Subcutaneous abdominal adipose tissue (tissue), 5 donors: ENCODE measurements around the gene PABPN1L.
"Not testable (repeated sequence)": the region's sequence is repeated elsewhere in the genome, so short reads cannot be mapped to it uniquely, and the experiment has no call there.

Experiments
- H3K27ac ChIP-seq: one replicate; pipeline ENCODE4 v1.7.0; 2013; ENCODE audit warnings: low read depth, mild to moderate bottlenecking, inconsistent platforms, low read length, moderate library complexity
- H3K27me3 ChIP-seq, 5 donors: one replicate each; pipeline ENCODE4 v1.7.0; 2013; ENCODE audit warnings: low read length in 5 of 5, inconsistent platforms in 1 of 5; ENCODE audit not compliant: control insufficient read depth in 5 of 5, insufficient read depth in 4 of 5
- H3K36me3 ChIP-seq, 5 donors: one replicate each; pipeline ENCODE4 v1.7.0; 2013; ENCODE audit warnings: low read length in 5 of 5; ENCODE audit not compliant: control insufficient read depth in 5 of 5, insufficient read depth in 5 of 5
- H3K4me1 ChIP-seq, 5 donors: one replicate each; pipeline ENCODE4 v1.7.0; 2013; ENCODE audit warnings: low read length in 5 of 5, mild to moderate bottlenecking in 3 of 5, moderate library complexity in 1 of 5; ENCODE audit not compliant: control insufficient read depth in 5 of 5, insufficient read depth in 5 of 5
- H3K4me3 ChIP-seq, 5 donors: one replicate each; pipeline ENCODE4 v1.7.0; 2013; ENCODE audit warnings: low read length in 5 of 5, low read depth in 1 of 5
- H3K9ac ChIP-seq, 5 donors: one replicate each; pipeline ENCODE4 v1.7.0; 2013; ENCODE audit warnings: low read length in 5 of 5, mild to moderate bottlenecking in 4 of 5, moderate library complexity in 3 of 5
- H3K9me3 ChIP-seq, 5 donors: one replicate each; pipeline ENCODE4 v1.7.0; 2013; ENCODE audit warnings: low read length in 5 of 5; ENCODE audit not compliant: control insufficient read depth in 5 of 5
- donor health status: healthy.
- donor health status: healthy.
- donor health status: healthy.
- donor health status: healthy.
- donor health status: healthy.

The PABPN1L gene

DNA sequence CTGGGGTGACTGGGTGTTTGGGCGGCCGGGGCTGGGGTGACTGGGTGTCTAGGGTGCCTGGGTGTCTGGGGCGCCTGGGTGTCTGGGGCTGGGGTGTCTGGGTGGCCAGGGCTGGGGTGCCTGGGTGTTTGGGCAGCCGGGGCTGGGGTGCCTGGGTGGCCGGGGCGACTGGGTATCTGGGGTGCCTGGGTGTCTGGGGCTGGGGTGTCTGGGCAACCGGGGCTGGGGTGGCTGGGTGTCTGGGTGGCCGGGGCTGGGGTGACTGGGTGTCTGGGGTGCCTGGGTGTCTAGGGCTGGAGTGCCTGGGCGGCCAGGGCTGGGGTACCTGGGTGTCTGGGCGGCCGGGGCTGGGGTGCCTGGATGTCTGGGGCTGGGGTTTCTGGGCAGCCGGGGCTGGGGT lies 41.3 kb downstream of the PABPN1L start:
- no peak overlapping the region for H3K9ac ChIP-seq
- peaks cover 0 to 71% (median 47%) of the 10 kb centered on the region in 5 donors for H3K36me3 ChIP-seq
- peaks cover 0 to 2% (median 0%) of the 10 kb centered on the region in 5 donors for H3K4me1 ChIP-seq
- H3K27me3 ChIP-seq = no peaks in the 10 kb centered on the region
- no peak overlapping the region for H3K27ac ChIP-seq
- no peak overlapping the region for H3K4me3 ChIP-seq
- H3K9me3 ChIP-seq = no peaks in the 10 kb centered on the region

GRCh38 chr16:88824256-88825077 lies 42.0 kb downstream of the PABPN1L start:
- Histone ChIP-seq H3K9ac (no peak overlapping the region), H3K27ac (no peak overlapping the region), H3K4me3 (no peak overlapping the region), H3K36me3 (peaks cover 0 to 68% (median 44%) of the 10 kb centered on the region in 5 donors), H3K4me1 (peaks cover 0 to 2% (median 0%) of the 10 kb centered on the region in 5 donors), H3K27me3 (no peaks in the 10 kb centered on the region), H3K9me3 (no peaks in the 10 kb centered on the region)

DNA sequence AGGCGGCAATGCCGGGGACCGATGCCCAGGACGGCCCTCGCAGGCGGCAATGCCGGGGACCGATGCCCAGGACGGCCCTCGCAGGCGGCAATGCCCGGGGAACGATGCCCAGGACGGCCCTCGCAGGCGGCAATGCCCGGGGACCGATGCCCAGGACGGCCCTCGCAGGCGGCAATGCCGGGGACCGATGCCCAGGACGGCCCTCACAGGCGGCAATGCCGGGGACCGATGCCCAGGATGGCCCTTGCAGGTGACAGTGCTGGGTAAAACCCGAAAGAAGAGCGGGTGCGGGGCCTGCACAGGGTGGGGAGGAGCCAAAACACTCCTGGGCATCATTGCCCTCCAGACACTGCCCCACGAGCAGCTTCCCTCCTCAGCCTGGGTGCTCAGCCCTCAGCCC lies 42.8 kb downstream of the PABPN1L start:
- not testable (repeated sequence) for H3K4me1 ChIP-seq, H3K9me3 ChIP-seq, H3K9ac ChIP-seq, H3K27ac ChIP-seq, H3K4me3 ChIP-seq, H3K27me3 ChIP-seq
- peaks cover 0 to 65% (median 39%) of the 10 kb centered on the region in 5 donors for H3K36me3 ChIP-seq

GRCh38 chr16:88822281-88823040 lies 44.0 kb downstream of the PABPN1L start:
- Histone ChIP-seq H3K27me3 (no peaks in the 10 kb centered on the region), H3K9me3 (no peaks in the 10 kb centered on the region), H3K4me3 (no peak overlapping the region), H3K27ac (no peak overlapping the region), H3K9ac (no peak overlapping the region), H3K4me1 (peaks cover 0 to 2% (median 0%) of the 10 kb centered on the region in 5 donors), H3K36me3 (peaks cover 0 to 56% (median 31%) of the 10 kb centered on the region in 5 donors)

GRCh38 chr16:88821168-88821850 lies 45.2 kb downstream of the PABPN1L start:
- Histone ChIP-seq H3K27ac (no peak overlapping the region), H3K36me3 (peaks cover 0 to 46% (median 31%) of the 10 kb centered on the region in 5 donors), H3K27me3 (no peaks in the 10 kb centered on the region), H3K9ac (no peak overlapping the region), H3K4me1 (peaks cover 0 to 2% (median 0%) of the 10 kb centered on the region in 5 donors), H3K9me3 (no peaks in the 10 kb centered on the region), H3K4me3 (no peak overlapping the region)

DNA sequence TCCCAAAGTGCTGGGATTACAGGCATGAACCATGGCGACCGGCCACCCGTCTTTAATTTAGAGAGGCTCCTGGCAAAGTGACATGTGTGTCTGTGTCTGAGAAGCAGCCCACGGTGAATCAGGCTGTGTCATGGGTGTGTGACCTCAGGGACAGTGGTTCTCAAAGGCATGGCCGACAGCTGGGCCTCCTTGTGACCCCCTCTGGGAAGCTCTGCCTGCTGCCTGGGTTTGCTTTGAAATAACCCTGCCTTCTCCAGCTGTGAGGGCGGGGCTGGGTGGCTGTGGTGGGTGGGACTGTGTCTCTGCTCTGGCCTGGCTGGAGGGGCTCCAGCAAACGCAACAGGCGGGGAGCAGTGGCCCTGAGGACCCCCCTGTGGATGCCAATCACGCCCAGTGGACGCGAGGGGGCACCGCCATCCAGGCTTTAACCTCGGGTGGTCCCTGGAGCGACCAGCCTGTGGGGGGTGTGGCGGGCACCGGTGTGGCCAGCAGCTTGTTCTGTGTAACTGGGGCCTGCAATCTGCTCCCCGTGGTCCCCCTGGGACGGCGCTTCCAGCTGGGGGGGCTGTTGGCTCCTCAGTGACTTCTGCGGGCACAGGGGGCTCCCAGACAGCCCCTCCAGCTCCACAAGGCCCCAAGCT lies 46.0 kb downstream of the PABPN1L start:
- Histone ChIP-seq H3K36me3 (peaks cover 0 to 41% (median 27%) of the 10 kb centered on the region in 5 donors), H3K4me1 (peaks cover 0 to 2% (median 0%) of the 10 kb centered on the region in 5 donors), H3K9me3 (no peaks in the 10 kb centered on the region), H3K27ac (no peak overlapping the region), H3K27me3 (no peaks in the 10 kb centered on the region), H3K9ac (no peak overlapping the region), H3K4me3 (no peak overlapping the region)

DNA sequence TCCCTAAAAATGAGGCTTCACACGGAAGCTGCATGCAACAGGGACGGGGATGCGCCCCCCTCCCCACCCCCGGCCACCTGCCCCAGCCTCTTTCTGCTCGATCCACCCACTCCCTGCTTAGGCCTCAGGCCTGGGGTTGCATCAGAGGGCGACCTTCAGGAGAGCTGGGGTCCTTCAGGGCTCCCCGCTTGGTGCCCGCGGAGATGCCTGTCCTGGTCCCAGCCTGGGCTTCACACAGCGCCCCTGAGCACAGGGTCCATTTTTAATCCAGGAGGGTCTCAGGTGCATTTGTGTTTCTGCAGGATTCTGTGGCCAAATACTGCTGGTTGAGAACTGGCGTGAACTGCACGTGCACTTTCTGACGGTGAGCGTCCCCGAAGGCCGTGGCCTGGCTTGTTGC lies 47.3 kb downstream of the PABPN1L start:
- Histone ChIP-seq H3K27me3 (no peaks in the 10 kb centered on the region), H3K4me3 (no peak overlapping the region), H3K36me3 (peaks cover 0 to 36% (median 19%) of the 10 kb centered on the region in 5 donors), H3K9ac (no peak overlapping the region), H3K27ac (no peak overlapping the region), H3K9me3 (no peaks in the 10 kb centered on the region), H3K4me1 (peaks cover 0 to 2% (median 0%) of the 10 kb centered on the region in 5 donors)

DNA sequence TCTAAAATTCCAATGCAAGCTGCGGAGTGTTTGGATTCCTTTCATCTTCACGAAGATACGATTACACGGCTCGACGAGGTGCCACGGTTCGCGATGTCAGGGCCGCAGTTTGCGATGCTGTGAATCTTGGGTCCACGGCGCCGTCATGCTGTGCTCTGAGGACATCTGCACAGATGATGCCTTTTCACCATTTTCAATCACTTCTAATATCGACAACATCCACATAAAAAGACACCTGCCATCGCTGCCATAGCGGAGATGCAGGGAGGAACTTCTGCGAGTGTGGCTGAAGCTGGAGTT lies 47.9 kb downstream of the PABPN1L start:
- peaks cover 0 to 31% (median 19%) of the 10 kb centered on the region in 5 donors for H3K36me3 ChIP-seq

GRCh38 chr16:88817785-88818574 lies 48.5 kb downstream of the PABPN1L start:
- no peak overlapping the region for H3K4me3 ChIP-seq
- H3K9ac ChIP-seq = no peak overlapping the region
- H3K9me3 ChIP-seq = no peaks in the 10 kb centered on the region
- H3K27me3 ChIP-seq = no peaks in the 10 kb centered on the region
- no peak overlapping the region for H3K27ac ChIP-seq
- peaks cover 0 to 3% (median 2%) of the 10 kb centered on the region in 5 donors for H3K4me1 ChIP-seq
- peaks cover 0 to 29% (median 18%) of the 10 kb centered on the region in 5 donors for H3K36me3 ChIP-seq

More for the DNA sequence above, 47.9 kb downstream of the PABPN1L start:
- Histone ChIP-seq H3K4me3 (no peak overlapping the region), H3K27ac (no peak overlapping the region), H3K9ac (no peak overlapping the region), H3K4me1 (peaks cover 0 to 2% (median 0%) of the 10 kb centered on the region in 5 donors), H3K27me3 (no peaks in the 10 kb centered on the region), H3K9me3 (no peaks in the 10 kb centered on the region)
